Mesendoderm (in vitro differentiated cells): ENCODE data around the gene RAPGEF4.

Source experiments
- DNase-seq: peaks from one replicate; pipeline ENCODE4 v3.0.0; 2013
- H2AK5ac ChIP-seq: 2 replicates; pipeline ENCODE4 v1.6.1; 2013; ENCODE audit warnings: low read length, inconsistent platforms
- H2BK120ac ChIP-seq: 2 replicates; pipeline ENCODE4 v1.6.1; 2013; ENCODE audit warnings: low read depth, mild to moderate bottlenecking, low read length, moderate library complexity, mixed read lengths
- H2BK15ac ChIP-seq: replicated peaks from 2 replicates; pipeline ENCODE4 v1.6.1; 2013; ENCODE audit warnings: low read depth, mild to moderate bottlenecking, moderate library complexity
- H2BK5ac ChIP-seq: 2 replicates; pipeline ENCODE4 v1.6.1; 2013; ENCODE audit warnings: low read length, inconsistent platforms
- H3K18ac ChIP-seq: 2 replicates; pipeline ENCODE4 v1.6.1; 2013; ENCODE audit warnings: mild to moderate bottlenecking, low read length, mixed read lengths
- H3K23ac ChIP-seq: one replicate; pipeline ENCODE4 v1.6.1; 2013; ENCODE audit warnings: low read length
- H3K27ac ChIP-seq: 2 replicates; pipeline ENCODE4 v1.5.1; 2013; ENCODE audit warnings: low read depth, mild to moderate bottlenecking, inconsistent platforms, low read length, moderate library complexity
- H3K27me3 ChIP-seq: 2 replicates; pipeline ENCODE4 v1.6.1; 2013; ENCODE audit warnings: low read length, control low read depth, mild to moderate bottlenecking, inconsistent platforms; ENCODE audit not compliant: insufficient read depth, poor library complexity
- H3K36me3 ChIP-seq: 2 replicates; pipeline ENCODE4 v1.6.1; 2013; ENCODE audit warnings: low read length, inconsistent platforms; ENCODE audit not compliant: control insufficient read depth, insufficient read depth
- H3K4ac ChIP-seq: one replicate; pipeline ENCODE4 v1.6.1; 2013; ENCODE audit warnings: low read depth, mild to moderate bottlenecking, low read length, moderate library complexity
- H3K4me1 ChIP-seq: 2 replicates; pipeline ENCODE4 v1.6.1; 2013; ENCODE audit warnings: low read depth, low read length, inconsistent platforms; ENCODE audit not compliant: control insufficient read depth
- H3K4me2 ChIP-seq: 2 replicates; pipeline ENCODE4 v1.6.1; 2013; ENCODE audit warnings: low read length
- H3K4me3 ChIP-seq: 2 replicates; pipeline ENCODE4 v1.5.1; 2013; ENCODE audit warnings: mild to moderate bottlenecking, low read length
- H3K56ac ChIP-seq: one replicate; pipeline ENCODE4 v1.6.1; 2013; ENCODE audit warnings: low read length
- H3K79me1 ChIP-seq: 2 replicates; pipeline ENCODE4 v1.6.1; 2013; ENCODE audit warnings: low read length, inconsistent platforms
- H3K79me2 ChIP-seq: 2 replicates; pipeline ENCODE4 v1.6.1; 2013; ENCODE audit warnings: mild to moderate bottlenecking, low read length; ENCODE audit not compliant: control insufficient read depth, insufficient read depth
- H3K9ac ChIP-seq: 2 replicates; pipeline ENCODE4 v1.6.1; 2013; ENCODE audit warnings: low read length, inconsistent platforms
- H4K5ac ChIP-seq: one replicate; pipeline ENCODE4 v1.6.1; 2013; ENCODE audit warnings: low read length
- H4K8ac ChIP-seq: one replicate; pipeline ENCODE4 v1.6.1; 2013; ENCODE audit warnings: low read depth, mild to moderate bottlenecking, control low read depth, low read length, moderate library complexity
- WGBS: extraction: QIAGEN DNeasy Blood & Tissue Kit; methylation state at CpG from one replicate; pipeline ENCODE4 v1.1.7; 2013; ENCODE audit warnings: low lambda C conversion rate, missing lambda C conversion rate; ENCODE audit not compliant: insufficient coverage; ENCODE audit errors: extremely low coverage; 5-methylcytosine and 5-hydroxymethylcytosine counted together

RAPGEF4 gene

DNA sequence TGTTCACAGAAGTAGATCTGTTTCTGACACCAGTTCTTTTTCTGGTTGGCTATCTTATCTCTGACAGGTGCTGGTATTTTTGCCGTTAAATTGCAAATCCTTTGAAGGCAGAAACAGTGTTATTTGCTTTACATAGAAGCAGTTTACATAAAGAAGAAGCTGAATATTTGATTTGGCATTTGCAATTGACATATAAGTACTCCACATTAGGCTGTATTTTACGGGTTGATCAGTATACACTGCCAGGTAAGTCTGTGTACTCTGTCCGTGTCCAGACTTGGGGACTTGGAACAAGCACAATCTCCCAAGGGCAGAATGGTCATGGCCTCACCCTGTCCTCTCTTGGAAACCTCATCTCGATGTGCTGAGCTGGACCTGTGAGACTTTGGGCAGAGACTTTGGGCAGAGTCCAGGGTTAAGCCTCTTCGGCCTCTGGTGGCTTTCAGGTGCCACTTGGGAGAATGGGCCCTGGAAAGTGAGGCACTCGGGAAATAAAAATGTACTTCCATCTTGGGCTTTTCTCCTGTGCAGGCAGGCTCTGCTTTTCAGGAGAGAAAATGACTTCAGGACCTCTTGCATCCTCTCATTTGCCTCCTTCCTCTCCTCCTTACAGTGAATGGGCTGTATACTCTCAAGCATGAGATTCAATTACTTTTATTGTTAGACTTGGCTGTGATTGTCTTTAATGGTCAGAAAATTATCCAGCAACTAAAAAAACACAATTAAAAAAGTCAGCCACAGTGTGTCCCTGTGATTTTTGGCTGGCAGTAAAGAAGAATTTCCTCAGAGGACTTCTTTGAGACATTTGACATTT lies 108.5 kb downstream of the RAPGEF4 start:
- Histone ChIP-seq H2BK15ac (no peak overlapping the region), H2BK5ac (no peak overlapping the region), H3K27me3 (no peaks in the 10 kb centered on the region), H3K23ac (no peak overlapping the region), H3K4me2 (no peak overlapping the region), H3K27ac (no peak overlapping the region), H3K79me2 (no peaks in the 10 kb centered on the region), H3K9ac (no peak overlapping the region), H3K56ac (no peak overlapping the region), H3K4me3 (no peak overlapping the region), H3K18ac (no peak overlapping the region), H3K36me3 (no peaks in the 10 kb centered on the region), H2AK5ac (no peak overlapping the region), H3K4me1 (no peaks in the 10 kb centered on the region), H3K4ac (no peak overlapping the region), H4K5ac (no peak overlapping the region), H3K79me1 (no peaks in the 10 kb centered on the region), H4K8ac (no peak overlapping the region), H2BK120ac (no peak overlapping the region)
- DNase-seq: no peak
- WGBS: no CpG with 5 or more reads among the region's 6 CpGs

DNA sequence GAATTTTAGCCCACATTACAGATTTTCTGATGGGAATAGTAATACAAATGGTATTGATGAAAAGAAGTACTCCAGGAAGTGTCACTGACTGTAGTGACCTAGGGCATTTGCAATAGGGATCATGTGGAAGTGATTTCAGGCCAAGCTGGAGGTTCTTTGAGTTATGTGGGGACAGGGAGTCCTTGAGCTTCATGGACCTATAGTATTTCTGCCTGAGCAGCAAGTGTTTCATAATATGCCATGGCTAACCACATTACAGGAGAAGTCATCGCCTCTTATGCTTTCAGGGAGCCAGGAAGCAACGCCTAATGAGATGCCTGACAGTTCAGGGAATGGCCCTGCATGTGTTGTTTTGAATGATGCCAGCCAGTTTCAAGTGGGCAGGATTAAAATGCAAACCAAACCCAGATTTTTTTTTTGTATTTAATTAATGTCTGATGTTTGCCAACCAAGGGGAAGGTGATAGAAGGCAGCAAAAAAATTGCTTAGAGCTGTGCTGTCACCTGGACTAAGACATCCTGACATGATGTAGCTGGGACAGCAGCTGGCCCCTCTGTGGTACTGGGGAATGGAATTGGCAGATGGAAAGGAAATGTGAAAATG lies 109.5 kb downstream of the RAPGEF4 start:
- no peaks in the 10 kb centered on the region for H3K27me3 ChIP-seq
- H3K56ac ChIP-seq: no peak overlapping the region
- no peak overlapping the region for H2AK5ac ChIP-seq
- H3K79me2 ChIP-seq: no peaks in the 10 kb centered on the region
- H3K27ac ChIP-seq: no peak overlapping the region
- H4K8ac ChIP-seq: no peak overlapping the region
- H3K4me1 ChIP-seq: no peaks in the 10 kb centered on the region
- H3K4me3 ChIP-seq: no peak overlapping the region
- no peak for DNase-seq
- no peak overlapping the region for H2BK5ac ChIP-seq
- no peak overlapping the region for H4K5ac ChIP-seq
- H3K18ac ChIP-seq: no peak overlapping the region
- H3K9ac ChIP-seq: no peak overlapping the region
- no peak overlapping the region for H2BK120ac ChIP-seq
- H3K23ac ChIP-seq: no peak overlapping the region
- no CpG with 5 or more reads among the region's 2 CpGs for WGBS
- no peak overlapping the region for H3K4ac ChIP-seq
- H3K79me1 ChIP-seq: no peaks in the 10 kb centered on the region
- no peak overlapping the region for H3K4me2 ChIP-seq
- H2BK15ac ChIP-seq: no peak overlapping the region
- no peaks in the 10 kb centered on the region for H3K36me3 ChIP-seq

DNA sequence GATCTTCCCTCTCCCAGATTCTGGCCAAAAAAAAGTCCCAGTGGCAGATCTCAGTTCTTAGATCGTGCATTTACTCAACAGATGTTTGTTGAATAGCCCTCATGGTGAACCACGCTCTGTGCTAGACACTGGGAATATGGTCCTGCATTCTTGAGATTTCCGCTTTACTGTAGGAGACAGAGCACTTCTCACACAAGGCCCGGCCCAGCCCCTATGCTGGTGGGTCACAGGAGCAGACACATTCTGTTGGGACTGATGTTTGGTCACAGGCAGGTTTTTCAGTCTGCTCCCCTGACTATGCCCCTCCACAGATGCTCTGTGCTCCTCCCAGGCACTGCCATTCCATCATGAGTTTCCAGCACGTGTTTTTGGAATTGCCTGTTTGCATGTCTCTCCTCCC lies 110.9 kb downstream of the RAPGEF4 start:
- DNase-seq: no peak
- no peaks in the 10 kb centered on the region for H3K36me3 ChIP-seq
- H3K4me2 ChIP-seq: no peak overlapping the region
- no peaks in the 10 kb centered on the region for H3K27me3 ChIP-seq
- no peak overlapping the region for H3K4ac ChIP-seq
- H3K79me2 ChIP-seq: no peaks in the 10 kb centered on the region
- H2BK15ac ChIP-seq: no peak overlapping the region
- no peak overlapping the region for H3K18ac ChIP-seq
- H2BK5ac ChIP-seq: no peak overlapping the region
- H3K79me1 ChIP-seq: no peaks in the 10 kb centered on the region
- no peak overlapping the region for H3K56ac ChIP-seq
- H3K23ac ChIP-seq: no peak overlapping the region
- no peak overlapping the region for H4K5ac ChIP-seq
- H3K4me1 ChIP-seq: no peaks in the 10 kb centered on the region
- no peak overlapping the region for H2AK5ac ChIP-seq
- H3K27ac ChIP-seq: no peak overlapping the region
- H2BK120ac ChIP-seq: no peak overlapping the region
- H3K4me3 ChIP-seq: no peak overlapping the region
- WGBS: no CpG with 5 or more reads among the region's 5 CpGs
- H3K9ac ChIP-seq: no peak overlapping the region
- H4K8ac ChIP-seq: no peak overlapping the region

DNA sequence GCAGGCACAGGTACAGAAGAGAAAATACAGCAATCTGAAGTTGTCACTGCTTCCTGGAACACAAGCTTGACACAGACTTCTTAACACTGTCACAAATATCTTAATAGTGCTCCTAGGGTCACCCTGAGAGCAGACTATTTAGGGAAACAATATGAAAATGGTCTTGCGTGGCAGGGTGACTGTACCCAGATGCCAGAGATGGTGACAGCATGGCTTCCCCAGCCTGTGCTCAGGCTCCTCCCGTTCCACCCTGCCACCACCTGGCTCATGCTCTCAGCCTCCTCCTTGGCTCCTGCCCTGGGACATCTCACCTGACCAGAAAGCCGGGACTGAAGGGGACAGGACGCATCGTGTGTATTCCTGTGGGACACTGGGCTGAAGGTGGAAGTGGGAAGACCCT lies 111.5 kb downstream of the RAPGEF4 start:
- no peak overlapping the region for H3K4me3 ChIP-seq
- no peak overlapping the region for H2AK5ac ChIP-seq
- no peak for DNase-seq
- H3K4me2 ChIP-seq: no peak overlapping the region
- no peak overlapping the region for H2BK5ac ChIP-seq
- no peak overlapping the region for H3K23ac ChIP-seq
- no peak overlapping the region for H3K9ac ChIP-seq
- no peak overlapping the region for H3K4ac ChIP-seq
- no peaks in the 10 kb centered on the region for H3K79me2 ChIP-seq
- no peak overlapping the region for H4K5ac ChIP-seq
- no peak overlapping the region for H3K56ac ChIP-seq
- H3K36me3 ChIP-seq: no peaks in the 10 kb centered on the region
- no peak overlapping the region for H2BK15ac ChIP-seq
- no peaks in the 10 kb centered on the region for H3K79me1 ChIP-seq
- H4K8ac ChIP-seq: no peak overlapping the region
- H3K27me3 ChIP-seq: no peaks in the 10 kb centered on the region
- no peak overlapping the region for H3K18ac ChIP-seq
- WGBS: no CpG with 5 or more reads among the region's 5 CpGs
- no peaks in the 10 kb centered on the region for H3K4me1 ChIP-seq
- H2BK120ac ChIP-seq: no peak overlapping the region
- no peak overlapping the region for H3K27ac ChIP-seq

DNA sequence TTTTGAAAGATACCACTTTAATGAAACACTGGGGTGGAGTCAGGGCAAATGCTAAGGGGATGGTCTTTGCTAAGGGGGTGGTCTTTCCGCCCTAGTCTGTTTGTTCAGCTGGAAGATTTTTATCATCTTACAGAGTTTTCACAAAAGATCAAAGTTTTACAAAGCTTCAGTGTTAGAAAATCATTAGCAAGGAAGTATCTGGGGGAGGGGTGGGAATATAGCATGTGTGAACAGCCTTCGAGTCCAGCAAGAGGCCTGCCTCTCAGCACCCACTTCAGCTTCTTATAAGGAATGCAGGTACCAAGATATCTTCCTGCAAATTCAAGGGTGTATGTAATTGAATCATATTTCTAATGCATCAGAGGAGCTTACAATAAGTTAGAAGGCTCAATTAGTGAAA lies 112.9 kb downstream of the RAPGEF4 start:
- Histone ChIP-seq H3K4ac (no peak overlapping the region), H3K18ac (no peak overlapping the region), H2BK120ac (no peak overlapping the region), H3K4me3 (no peak overlapping the region), H3K27ac (no peak overlapping the region), H3K4me2 (no peak overlapping the region), H3K4me1 (no peaks in the 10 kb centered on the region), H3K9ac (no peak overlapping the region), H2BK5ac (no peak overlapping the region), H3K56ac (no peak overlapping the region), H3K36me3 (no peaks in the 10 kb centered on the region), H2AK5ac (no peak overlapping the region), H3K27me3 (no peaks in the 10 kb centered on the region), H3K79me2 (no peaks in the 10 kb centered on the region), H4K5ac (no peak overlapping the region), H3K23ac (no peak overlapping the region), H2BK15ac (no peak overlapping the region), H4K8ac (no peak overlapping the region), H3K79me1 (no peaks in the 10 kb centered on the region)
- no peak for DNase-seq
- no CpG with 5 or more reads among the region's 2 CpGs for WGBS
